ENCODE data around the gene BICDL1. TPM values are rescaled to one million over a fixed set of nuclear protein-coding genes. Genes with fewer than 3 reads are reported as not detected.

BICDL1 gene
- total and polyA plus RNA-seq, 10 of the 15 experiments (the other 5 are each of a cell fraction or from before 2014, with no cell fraction given) = 0.72 to 12.3 (median 4.2) TPM

- peaks cover 36% of the 10 kb centered on the region for H3K79me2 ChIP-seq (ENCODE audit: control insufficient read depth, insufficient read depth, low read length)
- no peak for FAIRE-seq
Measured at GRCh38 chr12:120098756-120099470, 109.9 kb downstream of the BICDL1 start.

More at GRCh38 chr12:120098756-120099470, 109.9 kb downstream of the BICDL1 start:
- DNase-seq (ENCODE audit: low read depth, low spot score) (no peak), ATAC-seq (no peak)
- no peak overlapping the region for H3K27ac ChIP-seq (ENCODE audit: control insufficient read depth, insufficient read depth)
- H3K4me1 ChIP-seq (ENCODE audit: control insufficient read depth, insufficient read depth, low read length) = peaks cover 16% of the 10 kb centered on the region
- H3K36me3 ChIP-seq (ENCODE audit: control insufficient read depth in 2 of 2, insufficient read depth in 2 of 2, low read length in 1 of 2) = peaks cover 39 to 77% of the 10 kb centered on the region in 2 experiments
- in situ Hi-C loops (cut with MboI) (no loop called here), intact Hi-C loops (cut with micrococcal nuclease; ENCODE audit: unreplicated experiment) (no loop called here)
- ChIA-PET CTCF (no interaction called here), SMC1A (ENCODE audit: uncharacterized antibody, unreplicated experiment) (no interaction called here), RAD21 (ENCODE audit: unreplicated experiment) (no interaction called here), POLR2A (no interaction called here)
- H3K4me3 ChIP-seq = no peak overlapping the region
- 99% methylated on average over 36 of the region's 36 CpGs for WGBS (ENCODE audit: insufficient coverage, insufficient replicate concordance, low lambda C conversion rate, missing lambda C conversion rate)
- H3K9me3 ChIP-seq (replicated peaks; ENCODE audit: control insufficient read depth, insufficient read depth, low read length) = no peaks in the 10 kb centered on the region
- H3K4me2 ChIP-seq (ENCODE audit: control insufficient read depth, insufficient read depth) = no peak overlapping the region
- H3K27me3 ChIP-seq (replicated peaks in 1 of 2; ENCODE audit: control insufficient read depth in 2 of 2, insufficient read depth in 2 of 2, low read length in 1 of 2) = no peaks in the 10 kb centered on the region
- BruUV-seq (replicated peaks) = no TSS peak
- TF ChIP-seq SMC3 (IDR thresholded peaks at IDR 0.05; ENCODE audit: borderline replicate concordance, low read length) = no peak
- TF ChIP-seq MEF2B (IDR thresholded peaks at IDR 0.05; ENCODE audit: partially characterized antibody, poor library complexity, severe bottlenecking) = no peak
- TF ChIP-seq HSF1 (IDR thresholded peaks at IDR 0.05; ENCODE audit: low read depth, low read length) = no peak
- no peak for TF ChIP-seq RCOR1 (conservative IDR thresholded peaks at IDR 0.05; ENCODE audit: low read depth, low read length)
- no peak for TF ChIP-seq ETV6 (conservative IDR thresholded peaks at IDR 0.05 in 1 of 2, IDR thresholded peaks at IDR 0.05 in 1 of 2; ENCODE audit: borderline replicate concordance in 1 of 2, low read depth in 1 of 2)
- TF ChIP-seq EZH2 (IDR thresholded peaks at IDR 0.05; ENCODE audit: borderline replicate concordance, control insufficient read depth, low read depth, low read length) = no peak
- no peak for TF ChIP-seq ZNF274 (IDR thresholded peaks at IDR 0.05; ENCODE audit: insufficient read depth, insufficient read length)
- no peak for TF ChIP-seq CHD1 (IDR thresholded peaks at IDR 0.05; ENCODE audit: low read depth, low read length)
- TF ChIP-seq POLR2AphosphoS5 (IDR thresholded peaks at IDR 0.05; ENCODE audit: low read length) = no peak
- TF ChIP-seq GABPA (IDR thresholded peaks at IDR 0.05; ENCODE audit: low read depth) = no peak
- TF ChIP-seq YBX1 (IDR thresholded peaks at IDR 0.05) = no peak
- TF ChIP-seq RUNX3 (IDR thresholded peaks at IDR 0.05; ENCODE audit: low read length) = no peak
- TF ChIP-seq NRF1 (conservative IDR thresholded peaks at IDR 0.05; ENCODE audit: low read depth, low read length) = no peak
- TF ChIP-seq ZNF207 (IDR thresholded peaks at IDR 0.05; ENCODE audit: borderline replicate concordance) = no peak
- no peak for TF ChIP-seq PKNOX1 (IDR thresholded peaks at IDR 0.05)
- TF ChIP-seq USF1 (IDR thresholded peaks at IDR 0.05; ENCODE audit: borderline replicate concordance, extremely low read length, insufficient read depth, low read depth, low read length) = no peak
- TF ChIP-seq FOXM1 (IDR thresholded peaks at IDR 0.05; ENCODE audit: low read depth, low read length) = no peak
- TF ChIP-seq CEBPB (IDR thresholded peaks at IDR 0.05; ENCODE audit: borderline replicate concordance in 1 of 2, low read depth in 2 of 2, low read length in 2 of 2) = no peak
- no peak for TF ChIP-seq KLF5 (IDR thresholded peaks at IDR 0.05; ENCODE audit: partially characterized antibody)
- H2AFZ ChIP-seq (ENCODE audit: control insufficient read depth, low read depth, low read length) = no peak overlapping the region
- no peaks in the 10 kb centered on the region; the same call in 1 of the 2 replicates for H4K20me1 ChIP-seq (ENCODE audit: control insufficient read depth, insufficient read depth)
- no peak overlapping the region for H3K9ac ChIP-seq (ENCODE audit: control insufficient read depth, insufficient read depth, low read length)
